Astrocyte (in vitro differentiated cells and primary cell): ENCODE data around the gene PLK1. TPM values are rescaled to one million over a fixed set of nuclear protein-coding genes. Genes with fewer than 3 reads are reported as not detected.

ENCODE experiments used
- DNase-seq: peaks from one replicate; pipeline ENCODE4 v3.0.0-alpha.2; 2010; ENCODE audit warnings: low read depth
- FAIRE-seq: peaks from 2 replicates; lab custom pipeline; 2011; peaks lifted over from hg19 to GRCh38; lab: Jason Lieb, UNC
- H2AFZ ChIP-seq: 2 replicates; pipeline ENCODE4 v1.6.0; 2012; ENCODE audit warnings: low read depth, low read length, inconsistent platforms
- H3K27ac ChIP-seq: 2 replicates; pipeline ENCODE4 v1.5.1; 2011; ENCODE audit warnings: low read depth, low read length, inconsistent platforms
- H3K27me3 ChIP-seq: 2 replicates; pipeline ENCODE4 v1.6.0; 2011; ENCODE audit warnings: low read length, inconsistent platforms; ENCODE audit not compliant: insufficient read depth
- H3K36me3 ChIP-seq: 2 replicates; pipeline ENCODE4 v1.5.1; 2011; ENCODE audit warnings: low read length, inconsistent platforms; ENCODE audit not compliant: insufficient read depth
- H3K4me1 ChIP-seq: 2 replicates; pipeline ENCODE4 v1.5.1; 2011; ENCODE audit warnings: low read length, inconsistent platforms; ENCODE audit not compliant: insufficient read depth
- H3K4me2 ChIP-seq: 2 replicates; pipeline ENCODE4 v1.6.0; 2012; ENCODE audit warnings: low read length, inconsistent platforms
- H3K4me3 ChIP-seq: 2 replicates; pipeline ENCODE4 v1.5.1; 2011; ENCODE audit warnings: low read depth, mild to moderate bottlenecking, low read length, inconsistent platforms; ENCODE audit not compliant: insufficient read depth
- H3K79me2 ChIP-seq: 2 replicates; pipeline ENCODE4 v1.6.0; 2012; ENCODE audit warnings: mild to moderate bottlenecking, low read length, inconsistent platforms; ENCODE audit not compliant: insufficient read depth
- H3K9ac ChIP-seq: 2 replicates; pipeline ENCODE4 v1.6.0; 2012; ENCODE audit warnings: mild to moderate bottlenecking, low read length, inconsistent platforms
- H3K9me3 ChIP-seq: 2 replicates; pipeline ENCODE4 v1.5.1; 2012; ENCODE audit warnings: low read depth, mild to moderate bottlenecking, low read length, inconsistent platforms; ENCODE audit not compliant: insufficient read depth
- H4K20me1 ChIP-seq: 2 replicates; pipeline ENCODE4 v1.6.0; 2012; ENCODE audit warnings: low read length, inconsistent platforms; ENCODE audit not compliant: insufficient read depth
- H3K27ac Mint-ChIP-seq: one replicate; pipeline ENCODE4 v1.8.0; 2021; ENCODE audit warnings: mild to moderate bottlenecking, mixed read lengths; ENCODE audit not compliant: unreplicated experiment
- H3K27me3 Mint-ChIP-seq: one replicate; pipeline ENCODE4 v1.8.0; 2021; ENCODE audit warnings: low read depth, mixed read lengths; ENCODE audit not compliant: unreplicated experiment
- H3K36me3 Mint-ChIP-seq: one replicate; pipeline ENCODE4 v1.8.0; 2021; ENCODE audit warnings: low read depth, mixed read lengths; ENCODE audit not compliant: unreplicated experiment
- H3K4me1 Mint-ChIP-seq: one replicate; pipeline ENCODE4 v1.8.0; 2021; ENCODE audit warnings: low read depth, mixed read lengths; ENCODE audit not compliant: unreplicated experiment
- H3K4me3 Mint-ChIP-seq: one replicate; pipeline ENCODE4 v1.8.0; 2021; ENCODE audit warnings: mild to moderate bottlenecking, moderate library complexity, mixed read lengths; ENCODE audit not compliant: unreplicated experiment
- H3K9me3 Mint-ChIP-seq: one replicate; pipeline ENCODE4 v1.8.0; 2021; ENCODE audit warnings: mild to moderate bottlenecking, mixed read lengths; ENCODE audit not compliant: unreplicated experiment
- EZH2 ChIP-seq: IDR thresholded peaks from 2 replicates; pipeline ENCODE4 v1.6.1; 2012; ENCODE audit warnings: mild to moderate bottlenecking, low read length, inconsistent platforms; ENCODE audit not compliant: insufficient read depth
- total RNA-seq: library from RNA; stranded (reverse); gene quantifications from 2 replicates; pipeline ENCODE4 v1.2.1, GENCODE V29; 2021
- TF ChIP-seq, protein P1 (sequence below): IDR thresholded peaks from 2 replicates; pipeline ENCODE4 v1.5.1; 2011; ENCODE audit warnings: low read depth, mild to moderate bottlenecking, inconsistent platforms, low read length, moderate library complexity; ENCODE audit not compliant: insufficient read depth

The PLK1 gene
- total RNA-seq, 1 donor from 2014 or later: 10.5 TPM

GRCh38 chr16:23692190-23692837 is 13.6 kb downstream of the PLK1 start:
- no peak for DNase-seq
- Mint-ChIP-seq H3K4me3 (no peak overlapping the region), H3K9me3 (no peaks in the 10 kb centered on the region), H3K27me3 (peaks cover 2% of the 10 kb centered on the region), H3K27ac (no peak overlapping the region), H3K4me1 (no peaks in the 10 kb centered on the region), H3K36me3 (peaks cover 17% of the 10 kb centered on the region)
- Histone ChIP-seq H4K20me1 (peaks cover 10% of the 10 kb centered on the region), H3K27ac (no peak overlapping the region), H3K4me1 (no peaks in the 10 kb centered on the region), H3K4me3 (no peak overlapping the region), H2AFZ (no peak overlapping the region), H3K4me2 (no peak overlapping the region), H3K9ac (no peak overlapping the region), H3K36me3 (peaks cover 36% of the 10 kb centered on the region), H3K27me3 (no peaks in the 10 kb centered on the region), H3K9me3 (no peaks in the 10 kb centered on the region), H3K79me2 (peaks cover 4% of the 10 kb centered on the region)
- no peak for FAIRE-seq
- TF ChIP-seq, protein P1, sequence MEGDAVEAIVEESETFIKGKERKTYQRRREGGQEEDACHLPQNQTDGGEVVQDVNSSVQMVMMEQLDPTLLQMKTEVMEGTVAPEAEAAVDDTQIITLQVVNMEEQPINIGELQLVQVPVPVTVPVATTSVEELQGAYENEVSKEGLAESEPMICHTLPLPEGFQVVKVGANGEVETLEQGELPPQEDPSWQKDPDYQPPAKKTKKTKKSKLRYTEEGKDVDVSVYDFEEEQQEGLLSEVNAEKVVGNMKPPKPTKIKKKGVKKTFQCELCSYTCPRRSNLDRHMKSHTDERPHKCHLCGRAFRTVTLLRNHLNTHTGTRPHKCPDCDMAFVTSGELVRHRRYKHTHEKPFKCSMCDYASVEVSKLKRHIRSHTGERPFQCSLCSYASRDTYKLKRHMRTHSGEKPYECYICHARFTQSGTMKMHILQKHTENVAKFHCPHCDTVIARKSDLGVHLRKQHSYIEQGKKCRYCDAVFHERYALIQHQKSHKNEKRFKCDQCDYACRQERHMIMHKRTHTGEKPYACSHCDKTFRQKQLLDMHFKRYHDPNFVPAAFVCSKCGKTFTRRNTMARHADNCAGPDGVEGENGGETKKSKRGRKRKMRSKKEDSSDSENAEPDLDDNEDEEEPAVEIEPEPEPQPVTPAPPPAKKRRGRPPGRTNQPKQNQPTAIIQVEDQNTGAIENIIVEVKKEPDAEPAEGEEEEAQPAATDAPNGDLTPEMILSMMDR: no peak
- no peak for TF ChIP-seq EZH2

- H3K4me2 ChIP-seq: peak overlapping the region; percentile 81
- Mint-ChIP-seq H3K27me3 (peaks cover 2% of the 10 kb centered on the region), H3K4me3 (no peak overlapping the region), H3K27ac (no peak overlapping the region), H3K4me1 (no peaks in the 10 kb centered on the region), H3K9me3 (no peaks in the 10 kb centered on the region), H3K36me3 (peaks cover 5% of the 10 kb centered on the region)
- H4K20me1 ChIP-seq: no peaks in the 10 kb centered on the region
- no peak for TF ChIP-seq EZH2
- TF ChIP-seq, protein P1: no peak
- peak overlapping the region; percentile 86 for H2AFZ ChIP-seq
- H3K27ac ChIP-seq: no peak overlapping the region
- H3K36me3 ChIP-seq: peaks cover 17% of the 10 kb centered on the region
- H3K9me3 ChIP-seq: no peaks in the 10 kb centered on the region
- H3K4me3 ChIP-seq: no peak overlapping the region
- peaks cover 3% of the 10 kb centered on the region for H3K4me1 ChIP-seq
- no peak for DNase-seq
- H3K9ac ChIP-seq: no peak overlapping the region
- no peak for FAIRE-seq
- no peaks in the 10 kb centered on the region for H3K27me3 ChIP-seq
- H3K79me2 ChIP-seq: no peaks in the 10 kb centered on the region
Observed at GRCh38 chr16:23694265-23694643, 15.6 kb downstream of the PLK1 start.

DNA sequence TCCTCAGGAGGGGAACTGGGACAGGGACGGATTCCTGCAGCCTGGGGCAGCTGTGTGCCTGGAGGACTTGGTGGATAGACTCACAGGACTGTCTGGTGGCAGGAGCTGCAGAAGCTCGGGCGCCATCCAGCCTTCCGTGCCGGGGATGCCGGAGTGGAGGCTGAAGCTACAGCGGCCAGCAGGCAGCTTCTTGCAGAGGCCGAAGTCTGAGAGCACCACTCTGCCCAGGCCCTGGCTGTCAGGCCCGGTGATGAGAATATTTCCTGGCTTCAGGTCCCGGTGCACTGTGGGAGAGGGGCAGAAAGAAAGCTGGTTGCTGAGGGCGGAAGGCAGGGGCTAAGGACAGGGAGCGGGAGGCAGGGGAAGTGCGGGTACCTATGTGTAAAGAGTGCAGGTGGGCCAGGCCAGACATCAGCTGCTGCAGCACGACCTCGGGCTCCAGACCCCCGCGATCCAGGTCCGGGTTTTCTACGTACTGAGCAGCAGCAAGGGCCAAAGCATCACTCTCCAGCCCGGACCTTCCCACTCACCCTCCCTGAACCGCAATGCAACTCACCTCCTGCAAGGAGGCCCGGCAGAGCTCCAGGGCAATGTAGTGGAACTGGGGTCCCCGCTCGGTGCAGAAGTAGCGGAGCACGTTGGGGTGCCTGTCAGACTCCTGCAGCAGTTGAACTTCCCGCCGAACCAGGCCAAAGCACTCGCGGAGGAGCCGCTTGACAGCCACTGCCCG is 16.1 kb downstream of the PLK1 start:
- H3K27ac ChIP-seq: no peak overlapping the region
- H3K9me3 ChIP-seq: no peaks in the 10 kb centered on the region
- Mint-ChIP-seq H3K36me3 (peaks cover 3% of the 10 kb centered on the region), H3K27ac (no peak overlapping the region), H3K4me1 (no peaks in the 10 kb centered on the region), H3K27me3 (peaks cover 2% of the 10 kb centered on the region), H3K9me3 (no peaks in the 10 kb centered on the region), H3K4me3 (peak overlapping the region; percentile 40)
- no peaks in the 10 kb centered on the region for H3K27me3 ChIP-seq
- peaks cover 3% of the 10 kb centered on the region for H3K4me1 ChIP-seq
- peaks cover 12% of the 10 kb centered on the region for H3K36me3 ChIP-seq
- H3K4me2 ChIP-seq: peak overlapping the region; percentile 81
- H3K9ac ChIP-seq: no peak overlapping the region
- FAIRE-seq (no peak), DNase-seq (peak; percentile 57)
- peak overlapping the region; percentile 28 for H3K4me3 ChIP-seq
- H2AFZ ChIP-seq: peak overlapping the region; percentile 86
- no peaks in the 10 kb centered on the region for H4K20me1 ChIP-seq
- TF ChIP-seq, protein P1: no peak
- TF ChIP-seq EZH2: no peak
- H3K79me2 ChIP-seq: no peaks in the 10 kb centered on the region
